Glutamatergic neuron (in vitro differentiated cells): Measurements from ENCODE around the gene TNNT1. TPM values are rescaled to one million over a fixed set of nuclear protein-coding genes. Genes with fewer than 3 reads are reported as not detected.
A peak's percentile ranks its signal among the peaks of the same experiment; 100 is the strongest.

Experiments used
- DNase-seq: peaks from one replicate; pipeline ENCODE4 v3.0.0; 2022
- H3K27ac Mint-ChIP-seq: one replicate; pipeline ENCODE4 v1.8.0; 2020; ENCODE audit warnings: mild to moderate bottlenecking, mixed read lengths, inconsistent platforms; ENCODE audit not compliant: unreplicated experiment
- H3K27me3 Mint-ChIP-seq: one replicate; pipeline ENCODE4 v1.8.0; 2020; ENCODE audit warnings: mild to moderate bottlenecking, moderate library complexity, mixed read lengths, inconsistent platforms; ENCODE audit not compliant: unreplicated experiment
- H3K36me3 Mint-ChIP-seq: one replicate; pipeline ENCODE4 v1.8.0; 2020; ENCODE audit warnings: mild to moderate bottlenecking, mixed read lengths, inconsistent platforms; ENCODE audit not compliant: unreplicated experiment
- H3K4me1 Mint-ChIP-seq: one replicate; pipeline ENCODE4 v1.8.0; 2020; ENCODE audit warnings: mild to moderate bottlenecking, low read depth, mixed read lengths, inconsistent platforms; ENCODE audit not compliant: unreplicated experiment
- H3K4me3 Mint-ChIP-seq: one replicate; pipeline ENCODE4 v1.8.0; 2020; ENCODE audit warnings: mild to moderate bottlenecking, mixed read lengths, inconsistent platforms; ENCODE audit not compliant: unreplicated experiment
- H3K9me3 Mint-ChIP-seq: one replicate; pipeline ENCODE4 v1.8.0; 2020; ENCODE audit warnings: mild to moderate bottlenecking, moderate library complexity, mixed read lengths, inconsistent platforms; ENCODE audit not compliant: unreplicated experiment
- CTCF ChIP-seq: fragments of 200-600 bp; sonication (generic); IDR thresholded peaks from one replicate; pipeline ENCODE4 v1.5.0; 2021; ENCODE audit not compliant: partially characterized antibody, unreplicated experiment
- long read RNA-seq: library from polyadenylated mRNA; unstranded; transcript quantifications from one replicate; pipeline ENCODE4 v2.0.0, GENCODE V29; 2020; ENCODE audit not compliant: unreplicated experiment
- total RNA-seq: library from RNA; stranded (reverse); fragmentation: NEBNext Ultra II Directional; extraction: Animal tissue kit (Norgen Biotek cat#: 25700); gene quantifications from one replicate; pipeline ENCODE4 v1.2.1, GENCODE V29; 2021; ENCODE audit not compliant: unreplicated experiment

Gene TNNT1
- 19.3 TPM for total RNA-seq
- long read RNA-seq, partial matches to known transcripts: 4 of 11 reads
- long read RNA-seq, other reads (novel, unspliced or antisense): 5 of 11 reads

- Mint-ChIP-seq H3K9me3 (peaks cover 12% of the 10 kb centered on the region), H3K4me3 (peak within 1 kb of the TSS; percentile 20), H3K27ac (peak within 1 kb of the TSS; percentile 73), H3K27me3 (peaks cover 22% of the 10 kb centered on the region), H3K36me3 (peaks cover 5% of the 10 kb centered on the region), H3K4me1 (peaks cover 7% of the 10 kb centered on the region)
- TF ChIP-seq CTCF: no peak
- no peak for DNase-seq
Measured at GRCh38 chr19:55149078-55150003, at the start of gene TNNT1. Gene TNNT1 (minus strand): TSS chr19:55149206. CDS start chr19:55147157, 2,049 bp downstream.

GRCh38 chr19:55198651-55199050 is 49.6 kb upstream of the TNNT1 start:
- H3K36me3 Mint-ChIP-seq: no peaks in the 10 kb centered on the region
- peaks cover 11% of the 10 kb centered on the region for H3K27me3 Mint-ChIP-seq
- no peak overlapping the region for H3K27ac Mint-ChIP-seq
- no peak for TF ChIP-seq CTCF
- no peaks in the 10 kb centered on the region for H3K9me3 Mint-ChIP-seq
- no peak overlapping the region for H3K4me3 Mint-ChIP-seq
- H3K4me1 Mint-ChIP-seq: peaks cover 1% of the 10 kb centered on the region
- no peak for DNase-seq

GRCh38 chr19:55197528-55197927 is 48.5 kb upstream of the TNNT1 start:
- H3K4me1 Mint-ChIP-seq: peaks cover 1% of the 10 kb centered on the region
- H3K36me3 Mint-ChIP-seq: no peaks in the 10 kb centered on the region

GRCh38 chr19:55196803-55197202 is 47.8 kb upstream of the TNNT1 start:
- DNase-seq: no peak
- Mint-ChIP-seq H3K27ac (no peak overlapping the region), H3K4me3 (no peak overlapping the region), H3K36me3 (no peaks in the 10 kb centered on the region), H3K4me1 (peaks cover 1% of the 10 kb centered on the region), H3K9me3 (no peaks in the 10 kb centered on the region), H3K27me3 (peaks cover 12% of the 10 kb centered on the region)
- TF ChIP-seq CTCF: no peak

More at GRCh38 chr19:55197528-55197927, 48.5 kb upstream of the TNNT1 start:
- H3K9me3 Mint-ChIP-seq: no peaks in the 10 kb centered on the region
- no peak overlapping the region for H3K4me3 Mint-ChIP-seq
- no peak for DNase-seq
- H3K27ac Mint-ChIP-seq: no peak overlapping the region
- TF ChIP-seq CTCF: no peak
- peaks cover 13% of the 10 kb centered on the region for H3K27me3 Mint-ChIP-seq

- Mint-ChIP-seq H3K4me3 (no peak overlapping the region), H3K27me3 (peaks cover 11% of the 10 kb centered on the region), H3K9me3 (peaks cover 1% of the 10 kb centered on the region), H3K36me3 (no peaks in the 10 kb centered on the region), H3K4me1 (no peaks in the 10 kb centered on the region), H3K27ac (no peak overlapping the region)
- no peak for DNase-seq
- TF ChIP-seq CTCF: no peak
Measured at GRCh38 chr19:55193481-55193880, 44.5 kb upstream of the TNNT1 start.
